Central memory CD8-positive, alpha-beta T cell (primary cell): ENCODE results near the gene AMMECR1.

ENCODE experiments used
- ATAC-seq: fragments of 150-1000 bp; cut with Tn5 transposase; replicated peaks from 2 replicates; pipeline ENCODE4 v1.10.0; 2022; ENCODE audit warnings: mild to moderate bottlenecking, moderate FRiP score, moderate number of reproducible peaks; ENCODE audit not compliant: poor library complexity, severe bottlenecking; ENCODE audit errors: extremely low read depth
- DNase-seq, 2 donors: peaks; one replicate each; pipeline ENCODE4 v3.0.0; 2021; ENCODE audit warnings: low spot score in 2 of 2
- H3K27ac Mint-ChIP-seq: one replicate; pipeline ENCODE4 v1.8.0; 2022; ENCODE audit warnings: low read depth, mild to moderate bottlenecking, moderate library complexity, mixed read lengths
- H3K27me3 Mint-ChIP-seq: one replicate; pipeline ENCODE4 v1.8.0; 2022; ENCODE audit warnings: mixed read lengths
- H3K36me3 Mint-ChIP-seq: one replicate; pipeline ENCODE4 v1.8.0; 2022; ENCODE audit warnings: mild to moderate bottlenecking, moderate library complexity, mixed read lengths; ENCODE audit not compliant: insufficient read depth
- H3K4me1 Mint-ChIP-seq: one replicate; pipeline ENCODE4 v1.8.0; 2022; ENCODE audit warnings: mixed read lengths
- H3K4me3 Mint-ChIP-seq: one replicate; pipeline ENCODE4 v1.8.0; 2022; ENCODE audit warnings: mild to moderate bottlenecking, moderate library complexity, mixed read lengths
- H3K9me3 Mint-ChIP-seq: one replicate; pipeline ENCODE4 v1.8.0; 2022; ENCODE audit warnings: mixed read lengths

Gene AMMECR1

DNA sequence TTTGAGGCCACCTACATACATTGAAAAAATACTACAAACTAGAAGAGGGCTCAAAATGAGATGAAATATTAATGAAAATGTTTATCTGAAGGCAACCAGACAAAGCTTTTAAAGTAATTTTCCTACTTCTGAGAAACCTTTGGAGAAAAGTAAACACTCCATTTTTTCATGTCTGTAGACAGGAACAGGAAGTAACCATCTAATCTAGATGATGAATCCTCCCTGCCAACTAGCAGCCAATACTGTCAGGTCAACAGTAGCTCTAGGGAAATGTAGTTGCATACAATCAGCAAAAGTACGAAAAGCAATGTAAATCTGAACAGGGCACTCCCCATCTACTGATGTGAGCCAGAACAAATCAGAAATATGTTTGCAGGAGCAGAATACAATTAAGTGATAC, 49.0 kb downstream of the AMMECR1 start:
- ATAC-seq (no peak), DNase-seq (no peak)
- Mint-ChIP-seq H3K27me3 (no peaks in the 10 kb centered on the region), H3K9me3 (no peaks in the 10 kb centered on the region), H3K4me3 (no peak overlapping the region), H3K4me1 (peaks cover 26% of the 10 kb centered on the region), H3K27ac (no peak overlapping the region), H3K36me3 (peaks cover 1% of the 10 kb centered on the region)

DNA sequence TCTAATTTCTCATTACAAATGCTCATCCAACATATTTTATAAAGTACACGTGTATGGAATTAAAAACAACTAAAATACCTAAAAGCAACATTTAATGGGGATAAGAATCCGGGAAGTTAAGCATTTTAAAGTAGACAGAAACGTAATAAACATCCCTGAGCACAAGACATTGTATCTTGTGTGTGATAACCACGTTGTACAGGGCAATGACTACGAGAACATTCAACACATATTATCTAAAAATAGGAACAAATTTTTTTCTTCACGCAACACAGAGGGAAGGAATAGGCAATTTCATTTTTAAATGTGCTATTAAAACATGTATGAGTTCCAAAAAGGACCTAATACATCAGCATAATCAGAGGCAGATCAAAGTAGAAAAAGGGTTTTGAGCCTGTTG, 49.5 kb downstream of the AMMECR1 start:
- Mint-ChIP-seq H3K4me1 (peaks cover 22% of the 10 kb centered on the region), H3K27ac (peak overlapping the region; percentile 57), H3K4me3 (peak overlapping the region; percentile 43)

DNA sequence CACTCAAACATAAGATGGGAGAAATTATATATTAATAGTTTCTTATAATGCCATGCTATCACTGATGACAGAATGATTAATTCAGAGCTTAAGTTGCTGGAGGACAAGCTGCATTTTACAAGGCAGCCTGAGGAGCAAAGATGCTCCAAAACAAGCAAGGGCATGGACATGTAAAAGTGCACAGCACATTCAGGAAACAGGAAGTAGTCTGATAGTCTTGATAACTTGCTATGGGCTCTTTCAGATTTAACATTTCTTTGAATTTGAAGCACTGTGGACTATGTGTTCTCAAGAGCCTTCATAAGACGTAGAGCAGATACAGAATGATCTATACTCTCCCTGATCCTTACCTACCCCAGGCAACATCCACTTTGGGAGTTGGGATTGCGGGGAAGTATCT, 50.0 kb downstream of the AMMECR1 start:
- Mint-ChIP-seq H3K27ac (peak overlapping the region; percentile 57), H3K4me3 (peak overlapping the region; percentile 43), H3K36me3 (peaks cover 1% of the 10 kb centered on the region), H3K4me1 (peaks cover 18% of the 10 kb centered on the region), H3K27me3 (no peaks in the 10 kb centered on the region), H3K9me3 (no peaks in the 10 kb centered on the region)
- DNase-seq (no peak), ATAC-seq (no peak)

More for the DNA sequence above, 49.5 kb downstream of the AMMECR1 start:
- DNase-seq: no peak
- peaks cover 1% of the 10 kb centered on the region for H3K36me3 Mint-ChIP-seq
- no peaks in the 10 kb centered on the region for H3K27me3 Mint-ChIP-seq
- no peak for ATAC-seq
- H3K9me3 Mint-ChIP-seq: no peaks in the 10 kb centered on the region

DNA sequence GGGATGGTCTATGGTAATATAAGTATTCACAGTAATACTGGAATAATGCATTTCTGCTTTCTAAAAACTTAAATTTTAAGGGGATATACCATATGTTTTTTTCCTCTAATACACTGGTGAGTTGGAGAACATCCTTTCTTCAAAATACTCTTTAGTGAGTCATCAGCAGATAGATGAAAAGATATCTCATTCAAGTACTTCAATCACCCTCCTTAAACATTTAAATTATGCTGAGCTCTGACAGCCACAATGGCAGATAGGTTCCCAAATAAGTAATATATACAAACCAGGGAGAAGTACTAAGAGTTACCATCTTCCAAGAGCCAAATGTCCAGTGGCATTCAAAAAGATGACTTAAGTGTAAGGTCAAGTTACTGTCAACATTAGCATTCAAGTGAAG, 52.2 kb downstream of the AMMECR1 start:
- Mint-ChIP-seq H3K36me3 (peaks cover 1% of the 10 kb centered on the region), H3K9me3 (no peaks in the 10 kb centered on the region), H3K27me3 (no peaks in the 10 kb centered on the region), H3K4me3 (no peak overlapping the region), H3K27ac (no peak overlapping the region), H3K4me1 (peaks cover 16% of the 10 kb centered on the region)
- no peak for ATAC-seq
- no peak for DNase-seq

DNA sequence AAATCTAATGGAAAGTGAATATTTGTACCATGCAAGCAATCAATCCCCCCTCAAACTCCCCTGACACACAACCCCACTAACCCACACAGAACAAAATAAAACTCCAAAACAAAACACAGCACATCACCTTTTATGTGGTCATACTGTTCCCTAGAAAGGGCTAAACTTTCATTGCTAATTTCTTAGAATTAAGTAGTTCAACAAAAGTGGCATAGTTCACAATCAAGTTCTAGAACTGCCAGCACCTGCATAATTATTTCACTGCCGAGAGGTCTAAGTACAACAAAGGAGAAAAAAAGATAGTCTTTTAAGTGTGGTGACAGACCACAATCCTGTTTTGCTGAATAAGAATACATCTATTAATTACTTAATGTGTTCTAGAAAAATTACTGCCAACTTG, 58.8 kb downstream of the AMMECR1 start:
- H3K27ac Mint-ChIP-seq: no peak overlapping the region
- no peaks in the 10 kb centered on the region for H3K36me3 Mint-ChIP-seq
- ATAC-seq: no peak
- peaks cover 6% of the 10 kb centered on the region for H3K4me1 Mint-ChIP-seq
- no peaks in the 10 kb centered on the region for H3K9me3 Mint-ChIP-seq
- no peak for DNase-seq
- no peaks in the 10 kb centered on the region for H3K27me3 Mint-ChIP-seq
- H3K4me3 Mint-ChIP-seq: no peak overlapping the region

DNA sequence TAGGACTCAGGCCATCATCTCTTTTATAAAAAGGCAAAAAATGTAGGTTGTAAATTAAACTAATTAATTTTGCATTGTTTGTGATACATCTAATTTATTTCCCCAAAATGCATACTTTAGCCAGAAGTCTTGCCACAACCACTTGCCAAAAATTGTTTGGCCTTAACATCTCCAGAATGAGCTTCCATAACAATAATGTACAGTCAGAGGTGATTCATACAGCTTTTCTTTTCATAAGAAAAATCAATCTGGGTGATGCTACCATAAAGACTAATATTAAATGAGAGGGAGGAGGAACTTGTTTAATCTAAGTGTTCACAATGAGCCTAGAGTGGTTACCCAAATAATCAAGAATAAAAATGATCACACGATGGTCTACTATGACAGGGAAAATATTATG, 59.3 kb downstream of the AMMECR1 start:
- DNase-seq (no peak), ATAC-seq (no peak)
- H3K27ac Mint-ChIP-seq: no peak overlapping the region
- H3K4me3 Mint-ChIP-seq: no peak overlapping the region
- peaks cover 6% of the 10 kb centered on the region for H3K4me1 Mint-ChIP-seq
- H3K36me3 Mint-ChIP-seq: no peaks in the 10 kb centered on the region
- no peaks in the 10 kb centered on the region for H3K9me3 Mint-ChIP-seq
- H3K27me3 Mint-ChIP-seq: no peaks in the 10 kb centered on the region

DNA sequence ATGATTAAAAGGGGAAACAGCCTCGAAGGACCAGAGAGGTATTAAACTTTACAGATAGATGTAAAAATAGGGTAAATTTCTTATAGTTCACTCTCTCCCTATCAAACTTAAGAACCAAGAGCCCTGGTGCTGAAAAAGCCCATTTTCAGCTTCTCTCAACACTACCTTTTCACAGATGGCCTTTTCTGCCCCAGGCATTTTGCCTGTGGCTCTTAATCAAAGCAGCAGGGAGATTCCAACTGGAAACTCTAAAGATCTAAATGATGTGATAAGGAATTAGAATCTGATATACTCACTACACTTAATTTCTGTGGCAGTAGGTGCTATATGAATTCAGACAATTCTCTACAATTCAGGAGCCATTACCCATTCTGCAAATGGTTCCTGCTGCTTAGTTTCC, 60.0 kb downstream of the AMMECR1 start:
- Mint-ChIP-seq H3K4me1 (peaks cover 9% of the 10 kb centered on the region), H3K27ac (no peak overlapping the region), H3K9me3 (no peaks in the 10 kb centered on the region), H3K4me3 (no peak overlapping the region), H3K36me3 (no peaks in the 10 kb centered on the region), H3K27me3 (no peaks in the 10 kb centered on the region)
- no peak for ATAC-seq
- DNase-seq: no peak

DNA sequence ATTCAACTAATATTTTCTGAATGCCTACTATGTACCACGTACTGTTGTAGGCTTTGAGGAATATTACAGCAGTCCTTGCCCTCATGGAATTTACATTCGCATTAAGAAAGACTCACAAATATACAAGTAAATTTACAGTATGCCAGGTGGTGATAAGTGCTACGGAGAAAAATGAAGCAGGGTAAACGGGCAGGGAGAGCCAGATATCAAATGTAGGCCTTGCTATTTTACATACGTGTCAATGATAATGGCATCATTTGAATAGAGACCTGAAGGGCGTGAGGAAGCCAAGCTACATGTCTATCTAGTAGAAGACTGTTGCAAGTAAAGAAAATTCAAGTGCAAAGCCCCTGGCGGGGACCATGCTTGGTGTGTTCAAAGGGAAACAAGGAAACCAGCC, 65.2 kb downstream of the AMMECR1 start:
- DNase-seq: no peak
- H3K4me1 Mint-ChIP-seq: peaks cover 29% of the 10 kb centered on the region
- no peak for ATAC-seq
- no peak overlapping the region for H3K27ac Mint-ChIP-seq
- H3K4me3 Mint-ChIP-seq: no peak overlapping the region
- no peaks in the 10 kb centered on the region for H3K27me3 Mint-ChIP-seq
- no peaks in the 10 kb centered on the region for H3K9me3 Mint-ChIP-seq
- peaks cover 2% of the 10 kb centered on the region for H3K36me3 Mint-ChIP-seq

DNA sequence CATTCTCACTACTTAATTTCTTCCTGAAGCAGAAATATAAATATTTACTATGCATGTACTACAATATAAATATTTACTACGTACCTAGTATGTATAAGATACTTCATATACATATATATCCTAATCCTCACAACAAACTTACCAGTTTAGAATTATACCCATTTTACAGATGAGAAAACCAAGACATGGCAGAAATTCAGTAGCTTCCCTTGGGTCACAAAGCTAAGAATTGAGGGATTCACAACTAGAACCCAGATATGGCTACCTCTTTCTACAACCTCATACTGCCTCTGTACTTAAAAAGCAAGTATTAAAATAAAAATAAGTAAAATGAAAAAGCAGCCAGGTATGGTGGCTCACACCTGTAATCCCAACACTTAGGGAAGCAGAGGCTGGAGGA, 65.9 kb downstream of the AMMECR1 start:
- Mint-ChIP-seq H3K27me3 (no peaks in the 10 kb centered on the region), H3K36me3 (peaks cover 2% of the 10 kb centered on the region), H3K27ac (no peak overlapping the region), H3K9me3 (no peaks in the 10 kb centered on the region), H3K4me1 (peaks cover 32% of the 10 kb centered on the region), H3K4me3 (no peak overlapping the region)
- no peak for DNase-seq
- no peak for ATAC-seq

DNA sequence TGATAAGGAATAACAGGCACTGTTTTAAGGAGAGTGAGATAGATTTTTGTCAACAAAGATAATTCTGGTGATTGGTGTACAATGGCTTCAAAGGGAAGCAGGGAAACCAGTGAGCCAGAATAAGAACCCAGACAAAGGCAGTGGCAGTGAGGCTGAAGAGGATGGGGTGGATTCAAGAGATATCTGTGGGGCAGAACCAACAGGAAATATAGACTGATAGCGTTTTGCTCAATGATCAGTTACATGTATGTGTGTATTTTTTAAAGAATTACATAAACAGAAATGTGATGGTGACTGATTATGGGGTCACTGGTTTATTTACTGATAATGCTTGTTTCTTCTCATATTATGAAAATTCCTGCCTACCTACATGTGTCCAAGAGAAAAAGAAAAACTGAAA, 66.4 kb downstream of the AMMECR1 start:
- H3K36me3 Mint-ChIP-seq: peaks cover 2% of the 10 kb centered on the region
- H3K4me1 Mint-ChIP-seq: peaks cover 36% of the 10 kb centered on the region
- no peaks in the 10 kb centered on the region for H3K9me3 Mint-ChIP-seq
- DNase-seq (no peak), ATAC-seq (no peak)
- no peak overlapping the region for H3K27ac Mint-ChIP-seq
- H3K4me3 Mint-ChIP-seq: no peak overlapping the region
- H3K27me3 Mint-ChIP-seq: no peaks in the 10 kb centered on the region

DNA sequence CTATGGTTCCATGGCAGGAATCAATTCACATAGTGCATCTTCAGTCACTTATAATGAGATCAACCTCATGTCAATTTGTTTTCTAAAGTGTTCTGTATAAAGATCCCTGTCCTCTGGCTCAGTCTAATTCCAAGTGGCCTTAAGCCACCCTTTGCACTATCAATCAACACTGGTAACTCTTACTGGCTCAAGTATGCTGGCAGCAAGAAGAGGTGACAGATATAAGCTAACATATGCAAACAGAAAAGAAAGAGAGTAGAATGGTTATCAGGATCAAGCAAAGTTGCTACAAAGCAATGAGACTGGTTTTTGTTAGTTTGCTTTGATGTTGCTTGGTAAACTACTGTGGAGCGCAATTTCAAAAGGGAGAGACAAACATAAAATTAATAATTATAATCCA, 67.0 kb downstream of the AMMECR1 start:
- Mint-ChIP-seq H3K36me3 (peaks cover 2% of the 10 kb centered on the region), H3K4me3 (no peak overlapping the region), H3K4me1 (peaks cover 43% of the 10 kb centered on the region), H3K27me3 (no peaks in the 10 kb centered on the region), H3K9me3 (no peaks in the 10 kb centered on the region), H3K27ac (no peak overlapping the region)
- ATAC-seq (no peak), DNase-seq (no peak)

DNA sequence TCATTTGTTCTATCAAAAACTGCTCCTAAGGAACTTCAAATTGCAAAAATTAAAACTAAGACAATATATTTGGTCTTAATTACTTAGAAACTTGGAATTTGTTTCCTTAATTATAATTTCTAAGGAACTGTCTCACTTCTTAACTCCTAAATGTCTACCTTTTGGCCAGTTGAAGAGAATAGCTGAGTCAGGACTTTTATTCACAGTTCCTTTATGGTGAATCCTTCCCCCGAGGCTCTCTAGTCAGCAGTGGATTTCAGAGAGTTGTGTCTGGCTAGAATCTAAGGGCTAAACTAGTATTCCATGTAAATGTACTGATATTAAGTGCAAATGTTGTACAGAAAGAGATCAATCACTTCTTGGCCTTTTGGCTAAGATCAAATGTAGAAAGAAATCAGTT, 69.3 kb downstream of the AMMECR1 start:
- Mint-ChIP-seq H3K4me3 (no peak overlapping the region), H3K27me3 (no peaks in the 10 kb centered on the region), H3K4me1 (peaks cover 64% of the 10 kb centered on the region), H3K27ac (peak overlapping the region; percentile 27), H3K36me3 (peaks cover 2% of the 10 kb centered on the region), H3K9me3 (no peaks in the 10 kb centered on the region)
- DNase-seq (no peak), ATAC-seq (no peak)

DNA sequence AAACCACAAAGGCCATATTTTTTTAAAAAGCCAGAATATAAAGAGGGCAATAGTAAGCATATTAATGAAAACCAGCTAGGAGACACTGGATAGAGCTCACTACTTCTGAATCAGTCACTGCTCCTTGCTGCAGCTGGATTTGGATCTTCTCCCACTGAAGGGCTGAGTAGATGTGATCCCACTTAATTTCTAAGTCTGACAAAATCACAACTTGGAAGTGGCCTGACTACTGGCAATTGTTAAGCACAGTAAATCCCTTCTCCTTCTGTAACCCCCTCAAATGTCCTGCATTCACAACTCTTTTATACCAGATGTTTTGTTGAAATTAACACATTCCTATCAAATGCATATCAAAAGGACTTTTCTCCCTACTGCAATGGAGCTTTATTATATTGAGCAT, 72.9 kb downstream of the AMMECR1 start:
- Mint-ChIP-seq H3K27ac (peak overlapping the region; percentile 16), H3K9me3 (peaks cover 7% of the 10 kb centered on the region), H3K27me3 (no peaks in the 10 kb centered on the region), H3K36me3 (peaks cover 2% of the 10 kb centered on the region), H3K4me3 (no peak overlapping the region), H3K4me1 (peaks cover 46% of the 10 kb centered on the region)
- DNase-seq: no peak
- no peak for ATAC-seq

DNA sequence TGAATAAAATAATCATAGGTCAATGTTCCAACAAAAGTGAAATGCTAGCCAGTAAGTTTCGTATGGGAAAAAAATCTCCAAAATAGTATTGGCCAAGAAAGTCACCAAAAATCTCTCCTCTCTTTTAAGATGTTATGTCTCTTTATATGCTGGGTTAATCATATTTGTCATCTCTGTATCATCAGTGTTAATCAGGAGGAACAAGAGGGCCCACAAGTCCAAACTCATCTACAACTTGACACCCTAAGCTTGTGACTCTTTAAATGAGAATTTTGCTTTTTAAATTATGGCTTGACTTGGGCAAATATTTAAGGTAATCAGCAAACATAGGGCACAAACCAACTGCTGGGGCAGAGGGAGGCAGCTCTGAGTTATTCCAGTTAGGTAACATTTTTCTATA, 75.5 kb downstream of the AMMECR1 start:
- no peak overlapping the region for H3K27ac Mint-ChIP-seq
- peaks cover 50% of the 10 kb centered on the region for H3K4me1 Mint-ChIP-seq
- no peak for ATAC-seq
- H3K9me3 Mint-ChIP-seq: peaks cover 13% of the 10 kb centered on the region
- no peak overlapping the region for H3K4me3 Mint-ChIP-seq
- H3K36me3 Mint-ChIP-seq: no peaks in the 10 kb centered on the region
- no peaks in the 10 kb centered on the region for H3K27me3 Mint-ChIP-seq
- no peak for DNase-seq
